Stimulated activated CD4-positive, alpha-beta T cell treated with anti-CD3 and anti-CD28 coated beads, Interleukin-2, amount 100 ng/mL, for 24 hours (primary cell): ENCODE measurements around the gene TBXA2R.
"Not testable (repeated sequence)": the region's sequence is repeated elsewhere in the genome, so short reads cannot be mapped to it uniquely, and the experiment has no call there.

ENCODE experiments used
- DNase-seq, 2 donors: peaks; one replicate each; pipeline ENCODE4 v3.0.0-alpha.2; 2020

TBXA2R gene

DNA sequence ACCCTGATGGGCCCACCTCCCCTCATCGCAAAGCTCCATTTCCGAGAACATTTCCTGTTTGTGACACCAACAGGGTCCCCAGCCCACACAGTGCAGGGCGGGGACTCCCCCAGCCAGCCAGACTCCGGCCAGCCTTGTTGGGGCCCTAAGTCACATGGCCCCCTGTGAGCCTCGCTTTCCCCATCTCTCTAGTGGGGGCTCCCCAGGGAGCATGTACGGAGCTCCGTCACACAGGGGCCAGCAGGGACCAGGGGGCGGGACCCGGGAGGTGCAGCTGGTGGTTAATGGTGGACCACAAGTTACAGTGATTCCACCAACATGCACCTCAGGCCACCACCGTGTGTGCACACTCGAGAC, 1.7 kb downstream of the TBXA2R start:
- DNase-seq: peak in 1 of 2 donors; percentile 27

DNA sequence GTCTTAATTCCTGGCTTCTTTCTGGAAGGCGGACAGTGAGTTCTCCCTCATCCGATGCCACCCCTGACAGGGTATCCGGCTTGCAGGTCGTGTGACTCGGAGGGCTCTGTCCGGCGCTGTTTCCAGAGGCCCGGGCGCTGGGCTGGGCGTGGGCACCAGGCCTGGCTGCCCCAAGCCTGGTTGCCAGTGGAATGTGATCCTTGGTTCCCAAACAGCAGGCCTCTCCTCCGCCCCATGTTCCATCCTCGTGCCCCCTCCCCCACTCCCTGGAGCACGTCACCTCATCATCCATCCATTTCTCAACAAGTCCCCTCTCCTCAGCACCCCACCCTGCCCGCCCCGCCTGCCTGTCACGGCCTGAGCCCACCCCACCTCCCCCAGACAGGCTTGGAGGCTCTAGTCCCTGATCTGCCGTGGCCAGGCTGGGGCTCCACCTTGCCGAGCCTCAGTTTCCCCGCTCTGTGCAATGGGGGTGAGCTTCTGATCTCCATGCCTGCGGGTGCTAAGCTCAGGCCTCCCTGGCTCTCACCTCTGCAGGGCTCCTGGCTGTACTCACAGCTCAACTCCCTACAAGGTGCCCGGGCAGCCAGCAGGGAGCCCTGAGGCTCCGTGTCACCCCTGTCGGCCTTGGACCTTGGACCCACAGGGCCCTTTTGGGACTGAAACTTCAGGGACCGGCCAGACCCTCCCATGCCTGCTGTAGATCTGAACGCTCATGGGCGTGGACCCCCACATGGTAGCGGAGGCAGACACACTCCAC, 2.3 kb downstream of the TBXA2R start:
- DNase-seq: no peak

DNA sequence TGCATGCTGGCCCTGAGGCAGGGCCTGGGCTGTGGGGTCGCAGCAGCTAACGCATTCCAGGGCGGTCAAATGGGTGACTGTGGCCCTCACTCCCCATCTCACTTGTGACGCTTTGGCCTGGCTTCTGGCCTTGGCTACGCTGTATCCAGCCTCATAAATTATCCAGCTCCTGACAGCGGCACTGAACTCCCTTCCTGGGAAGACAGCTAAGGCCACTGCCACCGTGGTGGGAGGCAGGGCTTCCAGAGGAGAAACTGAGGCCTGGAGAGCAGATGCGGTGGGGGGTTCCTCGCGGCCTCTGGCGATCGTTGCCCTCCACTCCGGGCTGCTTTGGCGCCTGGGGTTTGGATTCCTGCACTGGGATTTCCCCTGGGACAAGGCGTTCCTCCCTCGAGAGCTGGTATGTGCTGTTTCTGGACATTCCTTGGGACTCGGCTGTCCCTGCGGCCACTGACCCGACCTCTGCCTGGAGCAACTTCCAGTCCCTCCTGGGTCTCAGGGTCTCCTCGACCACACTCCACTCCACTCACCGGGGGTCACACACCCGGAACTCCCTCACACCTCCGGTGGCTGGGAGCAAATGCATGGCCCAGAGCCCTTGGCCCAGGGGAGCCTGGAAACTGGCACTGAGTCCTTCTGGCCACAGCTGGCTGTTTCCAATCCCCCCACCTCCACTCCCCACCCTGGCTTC, 3.4 kb downstream of the TBXA2R start:
- DNase-seq: no peak

DNA sequence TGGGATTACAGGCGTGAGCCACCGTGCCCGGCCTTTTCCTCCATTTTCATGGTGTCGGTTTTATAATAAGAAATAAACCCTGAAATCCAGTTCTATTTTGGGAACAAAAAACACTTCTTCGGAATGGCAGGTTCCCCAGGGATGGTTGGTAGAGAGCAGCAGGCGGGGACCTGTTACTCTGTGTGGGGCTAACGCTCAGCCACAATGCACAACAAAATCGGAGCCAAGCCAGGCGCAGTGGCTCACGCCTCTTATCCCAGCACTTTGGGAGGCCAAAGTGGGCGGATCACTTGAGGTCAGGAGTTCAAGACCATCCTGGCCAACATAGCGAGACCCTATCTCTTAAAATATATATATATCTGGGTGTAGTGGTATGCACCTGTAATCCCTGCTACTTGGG, 5.7 kb downstream of the TBXA2R start:
- DNase-seq: no peak

DNA sequence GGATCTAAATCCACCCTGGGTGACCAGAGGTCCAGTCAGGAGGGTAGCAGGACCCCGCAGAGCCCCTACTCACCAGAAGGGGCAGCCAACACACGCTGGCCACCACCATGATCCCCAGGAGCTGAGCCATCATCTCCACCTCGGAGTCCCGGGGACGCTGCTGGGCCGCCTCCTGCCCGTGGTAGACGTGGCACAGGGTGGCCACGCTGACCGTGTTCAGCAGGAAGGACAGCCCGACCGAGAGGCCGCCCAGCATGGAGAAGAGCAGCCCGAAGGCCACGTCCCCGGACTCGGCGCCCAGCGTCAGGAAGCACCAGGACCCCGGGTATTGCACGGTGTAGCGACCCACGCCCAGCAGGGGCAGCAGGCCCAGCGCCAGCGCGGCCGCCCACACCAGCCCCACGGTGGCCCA, 6.9 kb downstream of the TBXA2R start:
- DNase-seq: no peak

DNA sequence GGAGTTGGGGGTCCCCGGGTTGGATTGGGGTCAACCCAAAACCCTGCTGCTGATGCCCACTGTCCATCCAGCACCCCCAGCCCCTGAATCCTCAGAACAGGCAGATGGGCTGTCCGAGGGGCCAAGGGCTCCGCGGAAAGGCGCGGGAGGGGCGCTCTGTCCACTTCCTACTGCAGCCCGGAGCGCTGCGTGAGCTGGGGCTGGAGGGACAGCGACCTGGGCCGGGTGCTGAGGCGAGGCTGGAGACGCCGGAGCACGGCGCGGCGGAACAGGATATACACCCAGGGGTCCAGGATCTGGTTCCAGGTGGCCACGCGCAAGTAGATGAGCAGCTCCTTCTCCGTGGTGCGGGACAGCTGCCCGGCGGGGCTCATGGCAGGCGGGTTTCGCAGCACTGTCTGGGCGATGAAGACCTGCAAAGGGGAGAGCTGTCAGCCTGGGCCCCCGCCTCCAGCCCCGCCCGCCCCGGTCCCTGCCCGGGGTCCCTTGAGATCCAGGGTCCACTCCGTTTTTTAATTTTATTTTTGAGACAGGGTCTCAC, 11.1 kb downstream of the TBXA2R start:
- no peak for DNase-seq

DNA sequence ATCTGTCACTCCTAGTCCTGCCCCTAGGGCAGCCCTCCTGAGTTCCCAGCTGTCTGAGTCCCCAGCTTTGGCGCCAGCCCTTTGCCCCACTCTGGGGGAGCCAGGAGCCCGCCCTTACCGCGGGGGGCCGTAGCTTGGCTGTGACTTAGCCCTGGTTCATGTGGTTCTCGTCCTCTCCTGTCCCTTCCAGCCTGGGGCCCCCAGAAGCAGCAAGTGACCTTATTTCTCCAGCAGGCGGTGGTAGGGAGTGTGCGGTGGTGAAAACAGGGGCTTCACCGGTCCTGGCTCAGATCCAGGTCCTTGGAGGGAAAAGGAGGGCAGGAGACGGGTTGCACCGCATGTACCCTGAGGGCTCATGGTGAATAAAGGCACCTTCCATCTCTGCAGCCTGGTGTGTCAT, 13.5 kb downstream of the TBXA2R start:
- DNase-seq: no peak

DNA sequence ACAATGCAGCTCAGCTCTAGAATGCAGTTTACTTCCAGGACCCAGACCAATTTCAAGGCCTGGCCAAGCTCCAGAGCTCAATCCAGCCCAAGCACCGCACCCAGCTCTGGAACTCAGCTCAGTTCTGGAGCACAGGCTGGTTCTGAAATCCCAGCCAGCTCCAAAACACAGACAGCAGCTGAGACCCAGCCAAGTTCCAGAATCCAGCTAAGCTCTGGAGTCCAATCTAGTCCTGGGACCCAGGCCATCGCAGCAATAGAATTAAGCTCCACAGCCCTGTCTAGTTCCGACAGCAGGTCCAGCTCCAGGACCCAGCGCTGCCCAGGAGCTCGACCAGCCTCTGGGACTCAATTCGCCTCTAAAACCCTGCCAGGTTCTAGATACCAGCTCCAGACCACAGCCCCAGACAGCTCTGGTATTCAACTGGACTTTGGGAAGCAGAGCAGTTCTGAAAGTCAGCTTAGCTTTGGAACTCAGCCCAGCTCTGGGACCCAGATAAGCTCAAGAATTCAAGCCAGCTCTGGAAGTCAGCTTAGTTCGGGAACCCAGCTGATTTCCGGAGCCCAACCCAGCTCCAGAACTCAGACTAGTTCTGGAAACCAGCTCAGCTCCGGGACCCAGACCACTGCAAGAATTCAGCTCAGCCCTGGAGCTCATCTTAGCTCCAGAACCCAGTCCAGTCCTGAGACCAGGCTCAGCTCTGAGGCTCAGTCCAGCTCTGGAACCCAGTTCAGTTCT, 14.6 kb downstream of the TBXA2R start:
- DNase-seq: no peak

DNA sequence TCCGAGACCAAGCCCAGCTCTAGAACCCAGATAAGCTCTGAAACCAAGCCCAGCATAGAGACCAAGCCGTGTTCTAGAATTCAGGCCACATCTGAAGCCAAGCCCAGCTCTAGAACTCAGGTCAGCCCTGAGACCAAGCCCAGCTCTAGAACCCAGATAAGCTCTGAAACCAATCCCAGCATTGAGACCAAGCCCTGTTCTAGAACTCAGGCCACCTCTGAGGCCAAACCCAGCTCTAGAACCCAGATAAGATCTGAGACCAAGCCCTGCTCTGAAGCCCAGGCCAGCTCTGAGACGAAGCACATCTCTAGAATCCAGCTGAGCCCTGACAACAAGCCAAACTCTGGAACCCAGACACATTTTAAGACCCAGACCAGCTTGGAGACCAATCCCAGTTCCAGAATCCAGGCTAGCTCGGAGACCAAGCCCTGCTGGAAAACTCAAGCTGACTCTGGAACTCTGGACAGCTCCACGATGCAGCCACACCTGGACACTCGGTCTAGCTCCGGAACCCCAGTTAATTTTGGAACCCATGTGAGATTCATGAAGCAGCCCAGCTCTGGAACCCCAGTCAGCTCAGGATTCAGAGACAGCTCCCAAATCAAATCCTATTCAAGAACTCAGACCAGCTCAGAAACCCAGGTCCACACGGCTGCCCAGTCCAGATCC, 15.6 kb downstream of the TBXA2R start:
- DNase-seq: no peak

DNA sequence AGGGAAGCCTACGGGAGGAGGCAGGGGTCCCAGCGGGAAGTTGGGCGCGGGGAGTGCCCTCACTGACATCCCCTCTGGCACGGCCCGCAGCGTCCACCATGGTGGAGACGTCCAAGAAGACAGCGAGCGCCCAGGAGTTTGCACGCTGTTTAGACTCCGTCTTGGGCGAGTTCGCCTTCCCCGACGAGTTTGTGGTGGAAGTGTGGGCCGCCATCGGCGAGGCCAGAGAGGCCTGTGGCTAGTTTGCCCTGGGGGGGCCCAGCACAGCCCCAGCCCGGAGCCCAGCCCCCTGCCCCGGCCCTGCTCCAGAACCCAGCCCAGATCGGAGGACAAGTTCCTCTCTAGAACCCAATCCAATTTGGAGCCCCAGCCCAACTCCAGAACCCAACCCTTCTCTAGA, 16.7 kb downstream of the TBXA2R start:
- DNase-seq: no peak

DNA sequence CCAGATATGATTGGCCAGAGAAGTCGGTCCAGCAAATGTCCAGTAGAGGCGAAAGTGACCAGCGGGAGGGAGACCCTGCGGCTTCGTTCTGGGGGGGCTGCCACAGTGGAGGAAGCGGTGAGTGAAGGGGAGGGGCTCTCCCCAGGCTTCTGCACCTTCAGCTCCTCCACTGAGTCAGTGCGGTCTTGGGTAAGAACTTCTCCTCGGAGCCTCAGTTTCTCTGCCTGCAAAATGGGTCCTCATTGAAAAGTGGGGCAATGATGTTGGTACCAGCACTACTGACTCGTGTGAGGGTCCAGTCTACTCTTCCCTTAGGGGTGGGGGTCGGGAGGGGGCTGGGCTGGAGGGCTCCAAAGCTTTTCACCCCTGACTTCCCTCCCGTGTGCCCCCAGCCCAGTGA, 17.2 kb downstream of the TBXA2R start:
- DNase-seq: no peak

DNA sequence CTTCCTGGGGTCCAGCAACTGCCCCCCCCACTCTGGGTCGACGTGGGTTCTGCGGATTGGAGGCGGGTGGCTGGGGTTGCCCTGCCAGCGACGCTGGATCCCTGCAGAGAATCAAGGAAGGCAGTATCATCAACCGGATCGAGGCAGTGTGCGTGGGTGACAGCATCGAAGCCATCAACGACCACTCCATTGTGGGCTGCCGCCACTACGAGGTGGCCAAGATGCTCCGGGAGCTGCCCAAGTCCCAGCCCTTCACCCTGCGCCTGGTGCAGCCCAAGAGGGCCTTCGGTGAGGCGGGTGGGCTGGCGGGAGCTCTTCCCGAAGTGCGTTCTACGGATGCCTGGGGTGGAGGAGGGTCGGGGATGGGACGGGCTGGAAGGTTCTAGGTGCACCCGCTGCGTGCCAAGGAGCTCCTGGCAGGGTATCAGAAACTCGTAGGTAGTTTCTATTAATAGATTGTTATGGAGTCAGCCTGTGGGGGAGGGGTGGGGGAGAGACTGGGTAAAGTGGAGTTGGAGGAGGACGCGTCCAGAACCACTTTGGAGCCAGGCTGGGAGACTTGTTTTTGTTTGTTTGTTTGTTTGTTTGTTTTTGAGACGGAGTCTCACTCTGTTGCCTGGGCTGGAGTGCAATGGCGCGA, 19.8 kb downstream of the TBXA2R start:
- no peak for DNase-seq

DNA sequence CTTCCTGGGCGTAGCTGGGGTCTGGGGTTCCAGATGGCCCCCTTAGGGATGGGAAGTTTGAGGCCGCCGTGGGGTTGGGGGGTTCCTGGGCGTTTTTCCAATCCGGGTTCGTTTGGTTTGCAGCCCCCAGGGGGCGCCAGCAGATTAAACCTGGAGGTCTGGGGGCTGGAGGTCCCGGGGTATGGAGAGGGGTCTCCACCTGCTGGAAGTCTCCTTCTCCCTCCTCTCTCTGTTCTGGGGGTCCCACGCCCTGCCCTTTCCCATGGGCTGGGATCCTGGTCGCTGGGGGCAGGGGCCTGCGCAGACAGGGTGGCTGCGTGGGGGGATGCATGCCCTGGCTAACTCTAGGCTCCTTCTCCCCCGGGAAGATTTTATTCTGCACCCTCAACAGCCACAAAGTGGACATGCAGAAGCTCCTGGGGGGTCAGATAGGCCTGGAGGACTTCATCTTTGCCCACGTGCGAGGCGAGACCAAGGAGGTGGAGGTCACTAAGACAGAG, 20.5 kb downstream of the TBXA2R start:
- peak; percentile 54 to 60 for DNase-seq

DNA sequence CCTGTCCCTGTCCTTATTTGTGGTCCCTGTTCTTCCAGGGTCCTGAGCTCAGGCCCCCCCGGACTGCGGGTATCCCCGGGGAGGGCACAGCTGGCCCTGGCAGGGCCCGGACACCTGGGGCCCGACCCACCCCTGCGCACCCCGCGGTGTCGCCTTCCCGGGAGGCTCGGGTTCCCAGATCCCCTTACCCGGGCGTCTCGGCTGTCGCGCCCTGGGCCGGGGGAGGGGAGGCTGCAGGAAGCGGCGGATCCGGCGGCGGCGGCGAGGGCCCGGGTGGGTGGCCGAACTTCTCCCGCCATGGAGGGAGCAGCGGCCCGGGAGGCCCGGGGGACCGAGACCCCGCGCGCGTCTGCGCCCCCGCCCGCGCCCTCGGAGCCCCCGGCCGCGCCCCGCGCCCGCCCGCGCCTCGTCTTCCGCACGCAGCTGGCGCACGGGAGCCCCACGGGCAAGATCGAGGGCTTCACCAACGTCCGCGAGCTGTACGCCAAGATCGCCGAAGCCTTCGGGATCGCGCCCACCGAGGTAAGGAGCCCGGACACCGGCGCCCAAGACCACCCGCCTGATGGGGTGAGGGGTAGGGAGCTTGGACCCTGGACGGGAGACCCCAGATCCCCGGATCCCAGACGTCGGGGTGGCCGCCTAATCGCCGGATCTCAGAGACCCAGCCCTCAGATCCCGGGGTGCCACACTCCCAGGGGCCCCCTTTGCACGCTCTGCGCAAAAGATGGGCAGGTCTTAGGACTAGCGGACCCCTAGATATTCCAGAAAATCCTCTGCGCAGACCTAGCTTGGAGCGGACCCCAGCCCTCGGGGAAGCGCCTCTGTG, 21.2 kb downstream of the TBXA2R start, which contains the start of gene GIPC3:
GIPC3 (plus strand) TSS at position 178 of the 826 bp plus-strand sequence; CDS start at position 298, 120 bp downstream.
- no peak for DNase-seq

DNA sequence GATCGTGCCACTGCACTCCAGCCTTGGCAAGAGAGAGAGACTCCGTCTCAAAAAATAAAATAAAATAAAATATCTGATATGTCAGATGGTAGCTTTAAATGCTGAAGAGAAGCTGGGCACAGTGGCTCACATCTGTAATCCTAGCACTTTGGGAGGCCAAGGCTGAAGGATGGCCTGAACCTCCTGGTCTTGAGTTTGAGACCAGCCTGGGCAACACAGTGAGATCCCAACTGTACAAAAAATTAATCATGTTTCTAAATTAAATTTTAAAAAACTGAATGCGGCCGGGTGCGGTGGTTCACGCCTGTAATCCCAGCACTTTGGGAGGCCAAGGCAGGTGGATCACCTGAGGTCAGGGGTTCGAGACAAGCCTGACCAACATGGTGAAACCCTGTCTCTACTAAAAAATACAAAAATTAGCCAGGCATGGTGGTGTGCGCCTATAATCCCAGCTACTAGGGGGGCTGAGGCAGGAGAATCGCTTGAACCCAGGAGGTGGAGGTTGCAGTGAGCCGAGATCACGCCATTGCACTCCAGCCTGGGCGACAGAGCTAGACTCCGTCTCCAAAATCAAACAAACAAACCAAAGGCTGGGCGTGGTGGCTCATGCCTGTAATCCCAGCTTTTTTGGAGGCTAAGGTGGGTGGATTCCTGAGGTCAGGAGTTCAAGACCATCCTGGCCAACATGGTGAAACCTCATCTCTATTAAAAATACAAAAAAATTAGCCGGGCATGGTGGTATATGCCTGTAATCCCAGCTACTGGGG, 22.5 kb downstream of the TBXA2R start:
- not testable (repeated sequence) for DNase-seq

DNA sequence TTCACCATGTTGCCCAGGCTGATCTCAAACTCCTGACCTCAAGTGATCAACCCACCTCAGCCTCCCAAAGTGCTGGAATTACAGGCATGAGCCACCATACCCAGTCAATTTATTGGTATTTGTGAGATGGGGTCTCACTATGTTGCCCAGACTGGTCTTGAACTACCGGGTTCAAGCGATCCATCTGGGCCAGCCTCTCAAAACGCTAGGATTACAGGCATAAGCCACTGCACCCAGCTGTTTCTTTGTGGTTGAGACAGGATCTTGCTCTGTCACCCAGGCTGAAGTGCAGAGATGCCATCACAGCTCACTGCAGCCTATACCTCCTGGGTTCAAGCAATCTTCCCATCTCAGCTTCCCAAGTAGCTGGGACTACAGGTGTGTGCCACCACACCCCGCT, 24.9 kb downstream of the TBXA2R start:
- DNase-seq: not testable (repeated sequence)

DNA sequence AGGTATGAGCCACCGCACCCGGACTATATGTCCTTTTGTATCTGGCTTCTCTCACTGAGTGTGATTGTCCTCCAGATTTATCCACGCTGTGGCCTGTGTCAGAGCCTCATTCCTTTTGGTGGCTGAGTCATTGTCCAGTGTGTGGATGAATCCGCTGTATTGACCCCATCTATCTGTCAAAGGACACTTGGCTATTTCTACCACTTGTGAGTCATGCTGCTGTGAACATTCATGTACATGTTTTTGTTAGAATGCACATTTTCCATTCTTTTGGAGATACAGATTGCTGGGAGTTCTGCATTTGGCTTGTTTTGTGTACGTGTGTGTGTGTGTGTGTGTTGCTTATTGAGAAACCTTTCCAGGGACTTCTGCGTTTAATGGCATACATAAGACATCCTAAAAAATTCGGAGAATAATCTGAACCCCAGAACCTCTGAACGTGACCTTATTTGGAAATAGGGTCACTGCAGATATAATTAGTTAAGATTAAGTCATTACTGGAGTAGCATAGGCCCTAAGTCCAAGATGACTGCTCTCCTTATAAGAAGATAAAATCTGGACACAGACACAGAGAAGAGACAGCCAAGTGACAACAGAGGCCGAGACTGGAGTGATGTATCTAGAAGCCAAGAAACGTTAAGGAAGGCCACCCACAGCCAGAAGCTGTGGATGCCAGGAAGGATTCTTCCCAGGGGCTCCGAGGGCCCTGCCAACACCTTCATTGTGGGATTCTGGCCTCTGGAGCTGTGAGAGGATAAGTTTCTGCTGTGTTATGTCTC, 26.3 kb downstream of the TBXA2R start:
- DNase-seq: no peak

DNA sequence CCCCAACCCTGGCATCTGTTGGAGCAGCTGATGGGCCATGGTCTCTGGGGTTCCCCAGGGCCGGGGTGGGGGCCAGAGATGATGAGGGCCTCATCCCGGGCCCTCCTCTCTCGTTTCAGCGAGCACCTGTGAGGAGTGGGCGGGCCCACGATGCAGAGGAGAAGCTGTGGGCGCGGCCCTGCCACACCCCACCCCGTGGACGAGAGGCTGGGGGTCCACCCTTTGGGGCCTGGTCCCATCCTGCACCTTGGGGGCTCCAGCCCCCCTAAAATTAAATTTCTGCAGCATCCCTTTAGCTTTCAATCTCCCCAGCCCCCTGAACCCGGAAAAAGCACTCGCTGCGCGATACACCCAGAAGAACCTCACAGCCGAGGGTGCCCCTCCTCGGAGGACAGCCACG, 28.3 kb downstream of the TBXA2R start:
- DNase-seq: no peak

DNA sequence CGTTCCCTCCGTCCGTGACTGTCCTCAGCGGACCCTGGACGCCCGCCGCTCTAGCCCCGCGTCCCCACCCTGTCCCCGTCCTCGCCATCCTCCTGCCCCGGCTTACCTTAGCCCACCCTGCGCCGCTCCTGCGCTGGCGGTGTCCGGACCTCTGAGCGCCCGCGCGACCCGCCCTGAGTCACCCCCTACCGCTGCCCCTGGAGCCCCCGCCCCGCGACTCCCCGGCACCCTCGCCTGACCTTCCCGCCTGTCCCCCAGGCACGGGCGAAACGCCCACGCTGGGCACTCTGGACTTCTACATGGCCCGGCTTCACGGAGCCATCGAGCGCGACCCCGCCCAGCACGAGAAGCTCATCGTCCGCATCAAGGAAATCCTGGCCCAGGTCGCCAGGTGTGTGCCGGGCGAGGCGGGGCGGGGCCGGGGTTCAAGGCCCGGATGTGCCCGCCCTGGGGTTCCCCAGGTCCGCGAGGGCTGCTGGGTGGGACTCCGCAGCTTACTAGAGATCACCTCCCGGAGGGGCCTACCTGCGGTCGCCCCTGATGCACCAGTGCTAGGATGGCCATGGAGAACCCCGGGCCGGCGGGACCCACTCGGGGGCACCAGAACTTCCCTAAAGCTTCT, 28.8 kb downstream of the TBXA2R start:
- no peak for DNase-seq
